ENCODE results near the gene TUBB2B. TPM values are rescaled to one million over a fixed set of nuclear protein-coding genes. Genes with fewer than 3 reads are reported as not detected.

TUBB2B gene
- total and polyA plus RNA-seq, 9 of the 15 experiments (the other 6 are each of a cell fraction or from before 2014, with no cell fraction given), result 0.11 to 9.7 (median 4.6) TPM

DNA sequence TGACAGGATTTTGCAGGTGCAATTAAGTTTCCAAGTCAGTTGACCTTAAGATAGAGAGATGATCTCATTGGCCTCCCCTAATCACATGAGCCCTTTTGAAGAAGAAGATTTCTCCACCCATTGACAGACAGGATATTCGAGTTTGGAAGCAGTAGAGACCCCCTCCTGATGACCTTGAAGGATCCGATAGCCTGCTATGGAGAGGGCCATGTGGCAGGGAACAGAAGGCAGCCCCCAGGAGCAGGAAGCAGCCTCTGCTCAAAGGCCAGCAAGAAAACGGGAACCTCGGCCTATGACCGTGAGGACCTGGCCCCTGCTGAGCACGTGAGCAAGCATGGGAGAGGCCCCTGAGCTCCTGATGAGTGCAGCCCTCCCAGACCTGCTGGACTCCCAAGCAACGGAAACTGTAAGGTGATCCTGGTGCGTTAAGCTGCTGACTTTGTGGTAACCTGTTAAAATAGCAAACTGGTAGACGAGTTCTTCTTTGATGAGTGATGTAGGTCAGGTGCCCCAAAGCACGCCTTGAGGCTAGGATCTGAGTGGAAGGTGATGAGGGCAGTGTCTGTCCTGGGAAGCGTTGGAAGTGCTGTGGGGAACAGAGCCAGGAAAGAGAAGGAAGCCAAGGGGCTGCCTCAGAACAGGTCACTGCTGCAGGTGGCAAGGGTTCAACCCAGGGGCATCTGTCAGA lies 51.6 kb downstream of the TUBB2B start (continued):
- TF ChIP-seq L3MBTL2 (IDR thresholded peaks at IDR 0.05), result peak; percentile 81
- TF ChIP-seq MYNN (IDR thresholded peaks at IDR 0.05), result no peak
- no peak for TF ChIP-seq MYNN (CRISPR knock-in tag; IDR thresholded peaks at IDR 0.05)
- TF ChIP-seq, protein P1, sequence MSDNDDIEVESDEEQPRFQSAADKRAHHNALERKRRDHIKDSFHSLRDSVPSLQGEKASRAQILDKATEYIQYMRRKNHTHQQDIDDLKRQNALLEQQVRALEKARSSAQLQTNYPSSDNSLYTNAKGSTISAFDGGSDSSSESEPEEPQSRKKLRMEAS (CRISPR knock-in tag; IDR thresholded peaks at IDR 0.05), result peak; percentile 88
- peak; percentile 31; the same call in 1 of the 2 replicates for TF ChIP-seq SMAD4 (CRISPR knock-in tag; conservative IDR thresholded peaks at IDR 0.05)
- TF ChIP-seq ZNF589 (CRISPR knock-in tag; IDR thresholded peaks at IDR 0.05; ENCODE audit: low read depth), result 0 out of 2 replicates have a peak, but pooled peaks have one; percentile 60
- TF ChIP-seq ZZZ3 (IDR thresholded peaks at IDR 0.05), result no peak
- peak; percentile 92 for TF ChIP-seq BHLHE40 (IDR thresholded peaks at IDR 0.05; ENCODE audit: low read length)
- TF ChIP-seq, protein P2, sequence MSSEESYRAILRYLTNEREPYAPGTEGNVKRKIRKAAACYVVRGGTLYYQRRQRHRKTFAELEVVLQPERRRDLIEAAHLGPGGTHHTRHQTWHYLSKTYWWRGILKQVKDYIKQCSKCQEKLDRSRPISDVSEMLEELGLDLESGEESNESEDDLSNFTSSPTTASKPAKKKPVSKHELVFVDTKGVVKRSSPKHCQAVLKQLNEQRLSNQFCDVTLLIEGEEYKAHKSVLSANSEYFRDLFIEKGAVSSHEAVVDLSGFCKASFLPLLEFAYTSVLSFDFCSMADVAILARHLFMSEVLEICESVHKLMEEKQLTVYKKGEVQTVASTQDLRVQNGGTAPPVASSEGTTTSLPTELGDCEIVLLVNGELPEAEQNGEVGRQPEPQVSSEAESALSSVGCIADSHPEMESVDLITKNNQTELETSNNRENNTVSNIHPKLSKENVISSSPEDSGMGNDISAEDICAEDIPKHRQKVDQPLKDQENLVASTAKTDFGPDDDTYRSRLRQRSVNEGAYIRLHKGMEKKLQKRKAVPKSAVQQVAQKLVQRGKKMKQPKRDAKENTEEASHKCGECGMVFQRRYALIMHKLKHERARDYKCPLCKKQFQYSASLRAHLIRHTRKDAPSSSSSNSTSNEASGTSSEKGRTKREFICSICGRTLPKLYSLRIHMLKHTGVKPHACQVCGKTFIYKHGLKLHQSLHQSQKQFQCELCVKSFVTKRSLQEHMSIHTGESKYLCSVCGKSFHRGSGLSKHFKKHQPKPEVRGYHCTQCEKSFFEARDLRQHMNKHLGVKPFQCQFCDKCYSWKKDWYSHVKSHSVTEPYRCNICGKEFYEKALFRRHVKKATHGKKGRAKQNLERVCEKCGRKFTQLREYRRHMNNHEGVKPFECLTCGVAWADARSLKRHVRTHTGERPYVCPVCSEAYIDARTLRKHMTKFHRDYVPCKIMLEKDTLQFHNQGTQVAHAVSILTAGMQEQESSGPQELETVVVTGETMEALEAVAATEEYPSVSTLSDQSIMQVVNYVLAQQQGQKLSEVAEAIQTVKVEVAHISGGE (CRISPR knock-in tag; IDR thresholded peaks at IDR 0.05), result no peak
- TF ChIP-seq TAF9B (IDR thresholded peaks at IDR 0.05; ENCODE audit: partially characterized antibody), result no peak
- TF ChIP-seq RBBP5 (IDR thresholded peaks at IDR 0.05; ENCODE audit: borderline replicate concordance, insufficient read depth, low read length, poor library complexity, severe bottlenecking), result no peak
- TF ChIP-seq, protein P3, sequence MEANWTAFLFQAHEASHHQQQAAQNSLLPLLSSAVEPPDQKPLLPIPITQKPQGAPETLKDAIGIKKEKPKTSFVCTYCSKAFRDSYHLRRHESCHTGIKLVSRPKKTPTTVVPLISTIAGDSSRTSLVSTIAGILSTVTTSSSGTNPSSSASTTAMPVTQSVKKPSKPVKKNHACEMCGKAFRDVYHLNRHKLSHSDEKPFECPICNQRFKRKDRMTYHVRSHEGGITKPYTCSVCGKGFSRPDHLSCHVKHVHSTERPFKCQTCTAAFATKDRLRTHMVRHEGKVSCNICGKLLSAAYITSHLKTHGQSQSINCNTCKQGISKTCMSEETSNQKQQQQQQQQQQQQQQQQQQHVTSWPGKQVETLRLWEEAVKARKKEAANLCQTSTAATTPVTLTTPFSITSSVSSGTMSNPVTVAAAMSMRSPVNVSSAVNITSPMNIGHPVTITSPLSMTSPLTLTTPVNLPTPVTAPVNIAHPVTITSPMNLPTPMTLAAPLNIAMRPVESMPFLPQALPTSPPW (CRISPR knock-in tag; IDR thresholded peaks at IDR 0.05), result 0 out of 2 replicates have a peak, but pooled peaks have one; percentile 3
- peak; percentile 61; the same call in 1 of the 2 replicates for TF ChIP-seq ESRRA (IDR thresholded peaks at IDR 0.05; ENCODE audit: borderline replicate concordance, low read depth)

Other genes with a start within 250 kb of the TUBB2B start
- gene NQO2, start 227.8 kb downstream of the TUBB2B start, total RNA-seq (2014; rRNA removed), result 101 and 110 TPM in 2 replicates
- gene NQO2, start 227.8 kb downstream of the TUBB2B start, total RNA-seq (2014; rRNA removed; fragmentation: Illumina TruSeq; extraction: Trizol), result 106 and 108 TPM in 2 replicates
- 116 TPM in 2 replicates for gene NQO2, start 227.8 kb downstream of the TUBB2B start, total RNA-seq (2015; rRNA removed; fragmentation: Illumina TruSeq; extraction: Trizol)
- gene NQO2, start 227.8 kb downstream of the TUBB2B start, total RNA-seq (2021), result 136 and 139 TPM in 2 replicates
- gene NQO2, start 227.8 kb downstream of the TUBB2B start, polyA plus RNA-seq (2011; rRNA removed), result 187 and 214 TPM in 2 replicates
- 113 and 118 TPM in 2 replicates for gene NQO2, start 227.8 kb downstream of the TUBB2B start, polyA plus RNA-seq (2014; fragmentation: Illumina TruSeq; extraction: Trizol)
- gene NQO2, start 227.8 kb downstream of the TUBB2B start, polyA plus RNA-seq (2014; fragmentation: Nextera tagmentation; extraction: Ambion mirVana), result 10 to 100 TPM; 54.6 to 70.1 TPM
- gene NQO2, start 227.8 kb downstream of the TUBB2B start, polyA plus RNA-seq (2014; rRNA removed), result 145 and 149 TPM in 2 replicates
- 14.4 and 15.8 TPM in 2 replicates for gene RIPK1, start 159.2 kb downstream of the TUBB2B start, total RNA-seq (2014; rRNA removed)
- gene RIPK1, start 159.2 kb downstream of the TUBB2B start, total RNA-seq (2014; rRNA removed; fragmentation: Illumina TruSeq; extraction: Trizol), result 17.7 and 19.6 TPM in 2 replicates
- gene RIPK1, start 159.2 kb downstream of the TUBB2B start, total RNA-seq (2015; rRNA removed; fragmentation: Illumina TruSeq; extraction: Trizol), result 20.9 and 23.2 TPM in 2 replicates
- gene RIPK1, start 159.2 kb downstream of the TUBB2B start, total RNA-seq (2021), result 17.2 and 19.4 TPM in 2 replicates
- 15.9 and 23.2 TPM in 2 replicates for gene RIPK1, start 159.2 kb downstream of the TUBB2B start, polyA plus RNA-seq (2011; rRNA removed)
- 21.7 and 24.9 TPM in 2 replicates for gene RIPK1, start 159.2 kb downstream of the TUBB2B start, polyA plus RNA-seq (2014; fragmentation: Illumina TruSeq; extraction: Trizol)
- 1 to 10 TPM; 3.8 to 4.5 TPM for gene RIPK1, start 159.2 kb downstream of the TUBB2B start, polyA plus RNA-seq (2014; fragmentation: Nextera tagmentation; extraction: Ambion mirVana)
- 14.5 and 16.9 TPM in 2 replicates for gene RIPK1, start 159.2 kb downstream of the TUBB2B start, polyA plus RNA-seq (2014; rRNA removed)
- gene BPHL, start 108.9 kb downstream of the TUBB2B start, total RNA-seq (2014; rRNA removed), result 4.1 and 6.3 TPM in 2 replicates
- 8.5 and 9.8 TPM in 2 replicates for gene BPHL, start 108.9 kb downstream of the TUBB2B start, total RNA-seq (2014; rRNA removed; fragmentation: Illumina TruSeq; extraction: Trizol)
- gene BPHL, start 108.9 kb downstream of the TUBB2B start, total RNA-seq (2015; rRNA removed; fragmentation: Illumina TruSeq; extraction: Trizol), result 7.1 and 8.2 TPM in 2 replicates
- 10.3 and 10.4 TPM in 2 replicates for gene BPHL, start 108.9 kb downstream of the TUBB2B start, total RNA-seq (2021)
- 14.0 and 17.4 TPM in 2 replicates for gene BPHL, start 108.9 kb downstream of the TUBB2B start, polyA plus RNA-seq (2011; rRNA removed)
- gene BPHL, start 108.9 kb downstream of the TUBB2B start, polyA plus RNA-seq (2014; fragmentation: Illumina TruSeq; extraction: Trizol), result 6.6 and 8.2 TPM in 2 replicates
- gene BPHL, start 108.9 kb downstream of the TUBB2B start, polyA plus RNA-seq (2014; fragmentation: Nextera tagmentation; extraction: Ambion mirVana), result 1 to 10 TPM; 3.5 to 9.3 TPM
- 6.3 and 8.1 TPM in 2 replicates for gene BPHL, start 108.9 kb downstream of the TUBB2B start, polyA plus RNA-seq (2014; rRNA removed)
- 92.1 and 101 TPM in 2 replicates for gene TUBB2A, start 70.1 kb downstream of the TUBB2B start, total RNA-seq (2014; rRNA removed)
- gene TUBB2A, start 70.1 kb downstream of the TUBB2B start, total RNA-seq (2014; rRNA removed; fragmentation: Illumina TruSeq; extraction: Trizol), result 18.1 and 23.5 TPM in 2 replicates
- gene TUBB2A, start 70.1 kb downstream of the TUBB2B start, total RNA-seq (2015; rRNA removed; fragmentation: Illumina TruSeq; extraction: Trizol), result 43.2 and 44.9 TPM in 2 replicates
- gene TUBB2A, start 70.1 kb downstream of the TUBB2B start, total RNA-seq (2021), result 81.8 and 82.4 TPM in 2 replicates
- gene TUBB2A, start 70.1 kb downstream of the TUBB2B start, polyA plus RNA-seq (2011; rRNA removed), result 45.6 and 52.0 TPM in 2 replicates
- gene TUBB2A, start 70.1 kb downstream of the TUBB2B start, polyA plus RNA-seq (2014; fragmentation: Illumina TruSeq; extraction: Trizol), result 50.1 and 68.1 TPM in 2 replicates
- 1 to 10 TPM; 3.6 to 6.3 TPM for gene TUBB2A, start 70.1 kb downstream of the TUBB2B start, polyA plus RNA-seq (2014; fragmentation: Nextera tagmentation; extraction: Ambion mirVana)
- gene TUBB2A, start 70.1 kb downstream of the TUBB2B start, polyA plus RNA-seq (2014; rRNA removed), result 73.1 and 73.4 TPM in 2 replicates
- 123 and 126 TPM in 2 replicates for gene PSMG4, start 31.3 kb upstream of the TUBB2B start, total RNA-seq (2014; rRNA removed)
- 41.4 and 42.7 TPM in 2 replicates for gene PSMG4, start 31.3 kb upstream of the TUBB2B start, total RNA-seq (2014; rRNA removed; fragmentation: Illumina TruSeq; extraction: Trizol)
- gene PSMG4, start 31.3 kb upstream of the TUBB2B start, total RNA-seq (2015; rRNA removed; fragmentation: Illumina TruSeq; extraction: Trizol), result 52.0 and 56.4 TPM in 2 replicates
- gene PSMG4, start 31.3 kb upstream of the TUBB2B start, total RNA-seq (2021), result 74.4 and 81.6 TPM in 2 replicates
- 62.2 and 64.5 TPM in 2 replicates for gene PSMG4, start 31.3 kb upstream of the TUBB2B start, polyA plus RNA-seq (2011; rRNA removed)
- gene PSMG4, start 31.3 kb upstream of the TUBB2B start, polyA plus RNA-seq (2014; fragmentation: Illumina TruSeq; extraction: Trizol), result 29.0 and 49.1 TPM in 2 replicates
- 10 to 100 TPM; 12.9 to 19.4 TPM for gene PSMG4, start 31.3 kb upstream of the TUBB2B start, polyA plus RNA-seq (2014; fragmentation: Nextera tagmentation; extraction: Ambion mirVana)
- 165 and 185 TPM in 2 replicates for gene PSMG4, start 31.3 kb upstream of the TUBB2B start, polyA plus RNA-seq (2014; rRNA removed)
- gene SLC22A23, start 229.4 kb upstream of the TUBB2B start, total RNA-seq (2014; rRNA removed), result 4.0 TPM in 2 replicates
- 1.6 and 1.9 TPM in 2 replicates for gene SLC22A23, start 229.4 kb upstream of the TUBB2B start, total RNA-seq (2014; rRNA removed; fragmentation: Illumina TruSeq; extraction: Trizol)
- gene SLC22A23, start 229.4 kb upstream of the TUBB2B start, total RNA-seq (2015; rRNA removed; fragmentation: Illumina TruSeq; extraction: Trizol), result 1.1 and 1.2 TPM in 2 replicates
- gene SLC22A23, start 229.4 kb upstream of the TUBB2B start, total RNA-seq (2021), result 7.3 and 8.7 TPM in 2 replicates
- gene SLC22A23, start 229.4 kb upstream of the TUBB2B start, polyA plus RNA-seq (2011; rRNA removed), result 2.1 and 3.2 TPM in 2 replicates
- gene SLC22A23, start 229.4 kb upstream of the TUBB2B start, polyA plus RNA-seq (2014; fragmentation: Illumina TruSeq; extraction: Trizol), result 4.1 and 5.4 TPM in 2 replicates
- gene SLC22A23, start 229.4 kb upstream of the TUBB2B start, polyA plus RNA-seq (2014; fragmentation: Nextera tagmentation; extraction: Ambion mirVana), result under 1 TPM; 0.30 to 0.32 TPM
- gene SLC22A23, start 229.4 kb upstream of the TUBB2B start, polyA plus RNA-seq (2014; rRNA removed), result 2.5 and 4.7 TPM in 2 replicates